ENCODE measurements around the gene C16orf54. TPM values are rescaled to one million over a fixed set of nuclear protein-coding genes. Genes with fewer than 3 reads are reported as not detected.
"Not testable (repeated sequence)": the region's sequence is repeated elsewhere in the genome, so short reads cannot be mapped to it uniquely, and the experiment has no call there.

The C16orf54 gene
- total and polyA plus RNA-seq, 2 donors (not counting 1 experiment from before 2014, with no cell fraction given): not detected

GRCh38 chr16:29708917-29709600 is 36.7 kb downstream of the C16orf54 start:
- TF ChIP-seq EZH2 (IDR thresholded peaks at IDR 0.05; ENCODE audit: low read length, missing control alignments): no peak
- TF ChIP-seq, protein P1, sequence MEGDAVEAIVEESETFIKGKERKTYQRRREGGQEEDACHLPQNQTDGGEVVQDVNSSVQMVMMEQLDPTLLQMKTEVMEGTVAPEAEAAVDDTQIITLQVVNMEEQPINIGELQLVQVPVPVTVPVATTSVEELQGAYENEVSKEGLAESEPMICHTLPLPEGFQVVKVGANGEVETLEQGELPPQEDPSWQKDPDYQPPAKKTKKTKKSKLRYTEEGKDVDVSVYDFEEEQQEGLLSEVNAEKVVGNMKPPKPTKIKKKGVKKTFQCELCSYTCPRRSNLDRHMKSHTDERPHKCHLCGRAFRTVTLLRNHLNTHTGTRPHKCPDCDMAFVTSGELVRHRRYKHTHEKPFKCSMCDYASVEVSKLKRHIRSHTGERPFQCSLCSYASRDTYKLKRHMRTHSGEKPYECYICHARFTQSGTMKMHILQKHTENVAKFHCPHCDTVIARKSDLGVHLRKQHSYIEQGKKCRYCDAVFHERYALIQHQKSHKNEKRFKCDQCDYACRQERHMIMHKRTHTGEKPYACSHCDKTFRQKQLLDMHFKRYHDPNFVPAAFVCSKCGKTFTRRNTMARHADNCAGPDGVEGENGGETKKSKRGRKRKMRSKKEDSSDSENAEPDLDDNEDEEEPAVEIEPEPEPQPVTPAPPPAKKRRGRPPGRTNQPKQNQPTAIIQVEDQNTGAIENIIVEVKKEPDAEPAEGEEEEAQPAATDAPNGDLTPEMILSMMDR (conservative IDR thresholded peaks at IDR 0.05 in 1 of 2, IDR thresholded peaks at IDR 0.05 in 1 of 2; ENCODE audit: low read depth in 1 of 2, low read length in 2 of 2): no peak
- H3K79me2 ChIP-seq (ENCODE audit: control insufficient read depth, insufficient read depth, low read length): no peaks in the 10 kb centered on the region
- no peaks in the 10 kb centered on the region for H3K36me3 ChIP-seq (ENCODE audit: control insufficient read depth, insufficient read depth, low read length)
- H3K9ac ChIP-seq (ENCODE audit: insufficient read depth, low read length): no peak overlapping the region
- H2AFZ ChIP-seq (ENCODE audit: low read length): no peak overlapping the region
- H3K4me2 ChIP-seq (ENCODE audit: extremely low read depth, insufficient read depth, low read length): no peak overlapping the region
- DNase-seq (ENCODE audit: low read depth in 2 of 2): no peak
- no peak overlapping the region for H3K4me3 ChIP-seq (replicated peaks in 1 of 4; ENCODE audit: control extremely low read depth in 1 of 4, insufficient read depth in 1 of 4, low read depth in 3 of 4, low read length in 4 of 4)
- no peaks in the 10 kb centered on the region for H4K20me1 ChIP-seq (ENCODE audit: control insufficient read depth, extremely low read depth, insufficient read depth, low read length)
- H3K27me3 ChIP-seq (ENCODE audit: control insufficient read depth, insufficient read depth, low read length): no peaks in the 10 kb centered on the region
- H3K4me1 ChIP-seq (ENCODE audit: control insufficient read depth, extremely low read depth, insufficient read depth, low read length): no peaks in the 10 kb centered on the region
- H3K27ac ChIP-seq (ENCODE audit: insufficient read depth, low read length): no peak overlapping the region
- no peaks in the 10 kb centered on the region for H3K9me3 ChIP-seq (ENCODE audit: control insufficient read depth, insufficient read depth, low read depth, low read length)

DNA sequence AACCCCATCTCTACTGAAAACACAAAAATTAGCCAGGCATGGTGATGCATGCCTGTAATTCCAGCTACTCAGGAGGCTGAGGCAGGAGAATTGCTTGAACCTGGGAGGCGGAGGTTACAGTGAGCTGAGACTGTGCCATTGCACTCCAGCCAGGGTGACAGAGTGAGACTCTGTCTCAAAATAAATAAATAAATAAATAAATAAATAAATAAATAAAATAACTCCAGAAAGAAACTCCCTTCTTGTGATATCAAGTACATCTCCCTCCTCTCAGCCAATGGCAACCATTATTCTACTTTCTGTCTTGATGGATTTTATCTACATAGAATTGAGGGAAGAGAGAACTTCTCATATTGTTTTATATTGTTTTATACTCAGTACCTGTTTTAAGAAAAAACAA is 38.6 kb downstream of the C16orf54 start:
- H4K20me1 ChIP-seq (ENCODE audit: control insufficient read depth, extremely low read depth, insufficient read depth, low read length); H3K36me3 ChIP-seq (ENCODE audit: control insufficient read depth, insufficient read depth, low read length); H3K27me3 ChIP-seq (ENCODE audit: control insufficient read depth, insufficient read depth, low read length); H3K9ac ChIP-seq (ENCODE audit: insufficient read depth, low read length); H3K4me3 ChIP-seq (replicated peaks in 1 of 4; ENCODE audit: control extremely low read depth in 1 of 4, insufficient read depth in 1 of 4, low read depth in 3 of 4, low read length in 4 of 4); DNase-seq (ENCODE audit: low read depth in 2 of 2); H3K27ac ChIP-seq (ENCODE audit: insufficient read depth, low read length); H3K79me2 ChIP-seq (ENCODE audit: control insufficient read depth, insufficient read depth, low read length); H2AFZ ChIP-seq (ENCODE audit: low read length); H3K4me1 ChIP-seq (ENCODE audit: control insufficient read depth, extremely low read depth, insufficient read depth, low read length); H3K9me3 ChIP-seq (ENCODE audit: control insufficient read depth, insufficient read depth, low read depth, low read length); H3K4me2 ChIP-seq (ENCODE audit: extremely low read depth, insufficient read depth, low read length): not testable (repeated sequence)

DNA sequence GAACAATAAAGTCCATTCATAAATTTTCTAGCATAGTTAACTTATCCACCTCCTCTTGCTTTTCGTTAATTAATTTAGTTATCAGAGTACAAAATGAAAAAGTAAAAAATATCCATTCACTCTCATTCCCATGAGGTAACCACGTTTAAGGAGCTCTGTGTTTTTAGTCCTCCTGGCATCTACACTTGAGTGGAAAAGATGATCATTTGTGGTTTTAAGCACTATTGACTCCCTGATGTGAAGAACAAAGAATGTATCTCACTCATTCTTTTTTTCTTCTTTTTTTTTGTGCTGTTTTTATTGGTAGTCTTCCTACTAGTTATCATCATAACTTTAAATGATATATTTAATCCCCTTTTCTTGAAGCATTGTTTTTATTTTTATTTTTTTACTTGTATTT is 40.8 kb downstream of the C16orf54 start:
- Histone ChIP-seq H3K4me1 (ENCODE audit: control insufficient read depth, extremely low read depth, insufficient read depth, low read length) (no peaks in the 10 kb centered on the region), H2AFZ (ENCODE audit: low read length) (no peak overlapping the region), H3K9ac (ENCODE audit: insufficient read depth, low read length) (no peak overlapping the region), H3K79me2 (ENCODE audit: control insufficient read depth, insufficient read depth, low read length) (no peaks in the 10 kb centered on the region), H3K27me3 (ENCODE audit: control insufficient read depth, insufficient read depth, low read length) (no peaks in the 10 kb centered on the region), H3K36me3 (ENCODE audit: control insufficient read depth, insufficient read depth, low read length) (no peaks in the 10 kb centered on the region), H3K27ac (ENCODE audit: insufficient read depth, low read length) (no peak overlapping the region), H3K9me3 (ENCODE audit: control insufficient read depth, insufficient read depth, low read depth, low read length) (no peaks in the 10 kb centered on the region), H3K4me2 (ENCODE audit: extremely low read depth, insufficient read depth, low read length) (no peak overlapping the region), H3K4me3 (replicated peaks in 1 of 4; ENCODE audit: control extremely low read depth in 1 of 4, insufficient read depth in 1 of 4, low read depth in 3 of 4, low read length in 4 of 4) (no peak overlapping the region), H4K20me1 (ENCODE audit: control insufficient read depth, extremely low read depth, insufficient read depth, low read length) (no peaks in the 10 kb centered on the region)
- peak in 1 of 2 donors; percentile 47 for DNase-seq (ENCODE audit: low read depth in 2 of 2)
- TF ChIP-seq, protein P1 (conservative IDR thresholded peaks at IDR 0.05 in 1 of 2, IDR thresholded peaks at IDR 0.05 in 1 of 2; ENCODE audit: low read depth in 1 of 2, low read length in 2 of 2): no peak
- TF ChIP-seq EZH2 (IDR thresholded peaks at IDR 0.05; ENCODE audit: low read length, missing control alignments): no peak
